Nephron (organoid): Measurements from ENCODE around the gene SF3A1.

Experiments
- H3K27ac Mint-ChIP-seq, 3 experiments: 2 replicates each; pipeline ENCODE4 v1.8.0; 2020; ENCODE audit warnings: mixed read lengths in 3 of 3, mild to moderate bottlenecking in 2 of 3, moderate library complexity in 1 of 3
- H3K27me3 Mint-ChIP-seq: 2 replicates; pipeline ENCODE4 v1.8.0; 2021; ENCODE audit warnings: low read depth, mild to moderate bottlenecking, moderate library complexity, mixed read lengths
- H3K36me3 Mint-ChIP-seq: 2 replicates; pipeline ENCODE4 v1.8.0; 2020; ENCODE audit warnings: low read depth, mixed read lengths
- H3K4me1 Mint-ChIP-seq: 2 replicates; pipeline ENCODE4 v1.8.0; 2020; ENCODE audit warnings: mixed read lengths
- H3K4me3 Mint-ChIP-seq, 3 experiments: 2 replicates each; pipeline ENCODE4 v1.8.0; 2020; ENCODE audit warnings: mild to moderate bottlenecking in 3 of 3, mixed read lengths in 3 of 3, moderate library complexity in 2 of 3
- H3K9me3 Mint-ChIP-seq: 2 replicates; pipeline ENCODE4 v1.8.0; 2020; ENCODE audit warnings: mixed read lengths
- CTCF ChIP-seq, 3 experiments: fragments of 200-600 bp; sonication (generic); IDR thresholded peaks; one replicate each; pipeline ENCODE4 v1.5.0; 2021; ENCODE audit warnings: antibody characterized with exemption in 3 of 3; ENCODE audit not compliant: unreplicated experiment in 3 of 3

Gene SF3A1

DNA sequence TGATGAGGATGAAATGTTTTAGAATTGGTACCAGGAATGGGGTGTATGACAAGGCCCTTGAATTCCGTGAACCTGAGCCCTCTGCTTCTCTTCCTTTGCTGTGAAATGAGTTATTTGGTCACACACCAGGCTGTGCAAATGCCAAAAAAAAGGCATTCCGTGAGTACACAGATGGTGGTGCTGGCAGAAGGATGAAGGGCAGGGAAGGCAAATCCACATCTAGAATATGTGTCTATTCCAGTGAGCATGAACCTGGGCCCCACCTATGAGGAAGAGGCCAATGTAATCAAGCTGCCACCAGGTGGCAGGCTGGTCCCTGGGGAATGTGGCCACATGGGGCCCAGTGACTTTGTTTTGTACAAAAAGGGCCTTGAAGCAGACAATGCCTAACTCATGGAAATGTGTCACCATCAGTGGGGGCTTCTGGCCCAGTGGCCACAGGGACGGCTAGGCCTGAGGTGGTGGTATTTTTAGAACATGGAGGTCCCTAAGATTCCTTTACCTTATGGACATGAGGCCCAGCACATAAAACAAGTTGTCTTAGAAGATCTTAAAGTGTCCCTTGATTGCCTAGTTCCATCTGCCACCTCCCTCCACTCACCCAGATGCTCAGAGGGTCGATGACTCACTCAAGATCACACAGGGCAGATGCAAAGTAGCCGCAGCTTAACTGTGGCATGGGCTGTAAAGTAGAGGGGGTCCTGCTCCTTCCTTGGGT is 34.4 kb upstream of the SF3A1 start:
- peak; percentile 39 to 55 (median 50) for TF ChIP-seq CTCF (IDR thresholded peaks at IDR 0.05; ENCODE audit: unreplicated experiment in 3 of 3)
- Mint-ChIP-seq H3K9me3 (no peaks in the 10 kb centered on the region), H3K4me1 (peaks cover 38% of the 10 kb centered on the region), H3K4me3 (peak overlapping the region in 1 of 3 experiments; percentile 2), H3K27ac (peak overlapping the region; percentile 61 to 77 (median 71)), H3K27me3 (no peaks in the 10 kb centered on the region), H3K36me3 (no peaks in the 10 kb centered on the region)

DNA sequence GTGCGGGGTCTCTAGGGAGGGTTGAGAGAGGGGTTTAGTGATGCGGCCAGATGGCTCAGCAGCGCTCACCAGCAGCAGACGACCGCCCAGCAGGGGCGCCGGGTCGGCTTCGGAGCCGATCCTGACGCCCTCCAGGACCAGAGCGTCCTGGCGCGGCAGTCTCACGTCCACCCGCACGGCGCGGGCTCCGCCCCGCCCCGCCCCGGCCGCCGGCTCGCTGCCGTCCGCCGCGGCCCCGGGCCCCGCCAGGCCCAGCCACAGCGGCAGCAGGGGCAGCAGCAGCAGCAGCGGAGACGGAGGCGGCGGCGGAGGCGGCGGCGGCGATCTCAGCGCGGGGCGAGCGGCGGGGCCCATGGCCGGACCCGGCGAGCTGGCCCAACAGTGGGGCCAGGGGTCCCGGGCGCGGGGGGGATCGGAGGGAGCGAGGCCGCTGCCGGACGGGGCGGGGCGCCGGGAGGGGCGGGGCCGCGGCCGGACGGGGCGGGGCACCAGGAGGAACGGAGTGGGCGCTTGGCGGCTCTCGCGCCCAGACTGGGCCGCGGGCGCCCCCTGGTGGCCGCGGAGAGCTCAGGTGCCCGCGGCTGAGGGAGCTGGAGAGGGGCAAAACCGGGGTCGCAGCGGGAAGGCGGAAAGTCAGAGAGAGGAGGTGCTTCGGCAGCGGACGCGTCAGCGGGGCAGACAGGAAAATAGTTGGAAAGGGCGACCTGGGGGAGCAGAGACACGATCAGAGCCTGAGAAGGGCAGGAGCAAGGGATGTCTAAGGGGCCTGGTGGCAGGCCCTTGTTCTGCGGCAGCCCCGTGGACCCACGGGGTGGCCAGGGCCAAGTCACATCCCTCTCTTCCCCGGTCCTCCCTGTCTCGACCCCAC is 30.5 kb upstream of the SF3A1 start, which contains the start of gene RNF215:
Gene RNF215, minus strand, starts transcription at position 452 of the 868 bp plus-strand sequence. Its CDS starts 98 bp downstream, at position 354.
- Mint-ChIP-seq H3K36me3 (peaks cover 6% of the 10 kb centered on the region), H3K27ac (peak within 1 kb of the TSS in 2 of 3 experiments; percentile 59 to 68), H3K4me1 (peaks cover 17% of the 10 kb centered on the region), H3K4me3 (peak within 1 kb of the TSS; percentile 85 to 88 (median 87)), H3K9me3 (no peaks in the 10 kb centered on the region), H3K27me3 (no peaks in the 10 kb centered on the region)
- TF ChIP-seq CTCF (IDR thresholded peaks at IDR 0.05; ENCODE audit: unreplicated experiment in 3 of 3), result peak; percentile 91 to 93 (median 93)

- peaks cover 11% of the 10 kb centered on the region for H3K4me1 Mint-ChIP-seq
- H3K27ac Mint-ChIP-seq, result peak overlapping the region in 2 of 3 experiments; percentile 59 to 67
- no peak for TF ChIP-seq CTCF (IDR thresholded peaks at IDR 0.05; ENCODE audit: unreplicated experiment in 3 of 3)
- no peaks in the 10 kb centered on the region for H3K27me3 Mint-ChIP-seq
- no peaks in the 10 kb centered on the region for H3K9me3 Mint-ChIP-seq
- H3K4me3 Mint-ChIP-seq, result peak overlapping the region; percentile 85 to 88 (median 87)
- peaks cover 6% of the 10 kb centered on the region for H3K36me3 Mint-ChIP-seq
Measured at GRCh38 chr22:30386608-30386959, 29.9 kb upstream of the SF3A1 start.

DNA sequence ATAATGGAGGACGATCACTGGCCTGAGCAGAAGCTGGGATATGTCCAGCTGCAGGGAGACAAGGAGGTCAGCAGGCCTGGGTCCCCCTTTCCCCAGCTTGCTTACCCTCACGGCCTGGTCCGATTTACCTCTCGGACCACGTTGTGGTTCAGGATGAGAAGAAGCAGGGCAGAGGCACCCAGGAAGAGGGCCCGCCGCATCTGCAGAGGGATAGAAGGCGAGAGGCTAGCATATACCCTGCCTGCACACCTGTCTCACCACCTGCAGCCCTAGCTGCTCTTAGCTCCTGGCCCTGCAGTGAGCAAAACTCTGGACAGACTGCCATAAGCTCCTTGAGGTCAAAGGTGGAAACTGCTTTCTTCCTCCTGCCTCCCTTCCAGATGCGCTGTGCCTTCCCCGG is 29.2 kb upstream of the SF3A1 start:
- TF ChIP-seq CTCF (IDR thresholded peaks at IDR 0.05; ENCODE audit: unreplicated experiment in 3 of 3), result no peak
- Mint-ChIP-seq H3K4me3 (peak overlapping the region; percentile 85 to 88 (median 87)), H3K4me1 (peaks cover 5% of the 10 kb centered on the region), H3K9me3 (no peaks in the 10 kb centered on the region), H3K36me3 (peaks cover 7% of the 10 kb centered on the region), H3K27ac (peak overlapping the region in 1 of 3 experiments; percentile 55), H3K27me3 (no peaks in the 10 kb centered on the region)

- Mint-ChIP-seq H3K4me3 (peak overlapping the region in 1 of 3 experiments; percentile 79), H3K36me3 (peaks cover 19% of the 10 kb centered on the region), H3K27ac (no peak overlapping the region), H3K4me1 (peaks cover 5% of the 10 kb centered on the region), H3K9me3 (no peaks in the 10 kb centered on the region), H3K27me3 (peaks cover 3% of the 10 kb centered on the region)
- TF ChIP-seq CTCF (IDR thresholded peaks at IDR 0.05; ENCODE audit: unreplicated experiment in 3 of 3), result no peak
Measured at GRCh38 chr22:30383061-30383460, 26.4 kb upstream of the SF3A1 start.
